Neural cell (in vitro differentiated cells): ENCODE data around the gene AP1S3. TPM values are rescaled to one million over a fixed set of nuclear protein-coding genes. Genes with fewer than 3 reads are reported as not detected.

Source experiments
- H2AFZ ChIP-seq: fragments of 200-600, 300-800 bp; sonication (generic), shearing (Covaris generic); 2 replicates; pipeline ENCODE4 v1.6.0; 2014; ENCODE audit warnings: low read depth, mild to moderate bottlenecking, antibody characterized with exemption, low read length, moderate library complexity
- H3F3A ChIP-seq: fragments of 200-600 bp; shearing (Covaris generic); 2 replicates; pipeline ENCODE4 v1.6.1; 2016; ENCODE audit warnings: mild to moderate bottlenecking, moderate library complexity, mixed read lengths, antibody characterized with exemption, low read length; ENCODE audit not compliant: insufficient read depth, poor library complexity, severe bottlenecking
- H3K27ac ChIP-seq: fragments of 200-600, 300-800 bp; sonication (generic), shearing (Covaris generic); 2 replicates; pipeline ENCODE4 v1.5.1; 2014; ENCODE audit warnings: mild to moderate bottlenecking, low read length, moderate library complexity
- H3K27me3 ChIP-seq: fragments of 300-800, 200-600 bp; sonication (generic), shearing (Covaris generic); 2 replicates; pipeline ENCODE4 v1.6.0; 2014; ENCODE audit warnings: mild to moderate bottlenecking, low read depth, low read length, moderate library complexity; ENCODE audit not compliant: insufficient read depth
- H3K36me3 ChIP-seq: fragments of 300-800, 200-600 bp; sonication (generic), shearing (Covaris generic); 2 replicates; pipeline ENCODE4 v1.5.1; 2014; ENCODE audit warnings: mild to moderate bottlenecking, antibody characterized with exemption, low read length, moderate library complexity; ENCODE audit not compliant: insufficient read depth
- H3K4me2 ChIP-seq: fragments of 300-800, 200-600 bp; sonication (generic), shearing (Covaris generic); 2 replicates; pipeline ENCODE4 v1.6.0; 2014; ENCODE audit warnings: mild to moderate bottlenecking, low read length
- H3K4me3 ChIP-seq: fragments of 300-800, 200-600 bp; sonication (generic), shearing (Covaris generic); 2 replicates; pipeline ENCODE4 v1.5.1; 2014; ENCODE audit warnings: mild to moderate bottlenecking, low read length, moderate library complexity
- H3K79me2 ChIP-seq: fragments of 200-600 bp; shearing (Covaris generic); replicated peaks from 2 replicates; pipeline ENCODE4 v1.6.0; 2014; ENCODE audit warnings: mild to moderate bottlenecking, low read length, moderate library complexity; ENCODE audit not compliant: insufficient read depth
- H3K9ac ChIP-seq: fragments of 300-800, 200-600 bp; sonication (generic), shearing (Covaris generic); 2 replicates; pipeline ENCODE4 v1.6.1; 2016; ENCODE audit warnings: mild to moderate bottlenecking, low read length, mixed read lengths
- H3K9me2 ChIP-seq: fragments of 200-600 bp; shearing (Covaris generic); 2 replicates; pipeline ENCODE4 v1.6.1; 2016; ENCODE audit warnings: mild to moderate bottlenecking, low read length, mixed read lengths; ENCODE audit not compliant: insufficient read depth
- H3K9me3 ChIP-seq: fragments of 200-600, 300-800 bp; sonication (generic), shearing (Covaris generic); 2 replicates; pipeline ENCODE4 v1.6.1; 2016; ENCODE audit warnings: mild to moderate bottlenecking, mixed run types, low read length, moderate library complexity, mixed read lengths
- H4K20me1 ChIP-seq: fragments of 200-600 bp; shearing (Covaris generic); 2 replicates; pipeline ENCODE4 v1.6.1; 2016; ENCODE audit warnings: mild to moderate bottlenecking, mixed run types; ENCODE audit not compliant: insufficient read depth
- EP300 ChIP-seq: fragments of 450-650 bp; conservative IDR thresholded peaks from 2 replicates; pipeline ENCODE4 v1.6.1; 2014; ENCODE audit warnings: antibody characterized with exemption, mild to moderate bottlenecking, moderate library complexity; ENCODE audit not compliant: poor library complexity, severe bottlenecking
- EZH2 ChIP-seq: fragments of 200-600, 300-800 bp; shearing (Covaris generic), sonication (generic); IDR thresholded peaks from 2 replicates; pipeline ENCODE4 v1.6.1; 2014; ENCODE audit warnings: antibody characterized with exemption, low read length, borderline replicate concordance, mild to moderate bottlenecking; ENCODE audit not compliant: insufficient read depth, poor library complexity, severe bottlenecking
- MXI1 ChIP-seq: fragments of 450-650 bp; conservative IDR thresholded peaks from 2 replicates; pipeline ENCODE4 v1.6.1; 2014; ENCODE audit warnings: antibody characterized with exemption, mild to moderate bottlenecking; ENCODE audit not compliant: poor library complexity, severe bottlenecking
- POLR2AphosphoS5 ChIP-seq: IDR thresholded peaks from 2 replicates; pipeline ENCODE4 v1.6.1; 2012
- RAD21 ChIP-seq: fragments of 450-650 bp; conservative IDR thresholded peaks from 2 replicates; pipeline ENCODE4 v1.6.1; 2014; ENCODE audit warnings: antibody characterized with exemption, mild to moderate bottlenecking, moderate library complexity
- SMC3 ChIP-seq: fragments of 450-650 bp; conservative IDR thresholded peaks from 2 replicates; pipeline ENCODE4 v1.6.1; 2014; ENCODE audit warnings: antibody characterized with exemption, mild to moderate bottlenecking, moderate library complexity; ENCODE audit not compliant: poor library complexity
- TAF1 ChIP-seq: IDR thresholded peaks from 2 replicates; pipeline ENCODE4 v1.6.1; 2012; ENCODE audit warnings: low read depth
- polyA plus RNA-seq: library from polyadenylated mRNA; depleted of rRNA; stranded (reverse); fragments of >200 nt; gene quantifications from 2 replicates; pipeline ENCODE4 v1.2.3, GENCODE V29; 2014
- TF ChIP-seq, protein P1 (sequence below): IDR thresholded peaks from 2 replicates; pipeline ENCODE4 v1.6.1; 2012; ENCODE audit warnings: borderline replicate concordance
- TF ChIP-seq, protein P2 (sequence below): fragments of 450-650 bp; IDR thresholded peaks from 2 replicates; pipeline ENCODE4 v1.5.1; 2014; ENCODE audit warnings: antibody characterized with exemption, mild to moderate bottlenecking, moderate library complexity; ENCODE audit not compliant: poor library complexity, severe bottlenecking

The AP1S3 gene
- polyA plus RNA-seq, 1 donor from 2014 or later, result 2.7 TPM

DNA sequence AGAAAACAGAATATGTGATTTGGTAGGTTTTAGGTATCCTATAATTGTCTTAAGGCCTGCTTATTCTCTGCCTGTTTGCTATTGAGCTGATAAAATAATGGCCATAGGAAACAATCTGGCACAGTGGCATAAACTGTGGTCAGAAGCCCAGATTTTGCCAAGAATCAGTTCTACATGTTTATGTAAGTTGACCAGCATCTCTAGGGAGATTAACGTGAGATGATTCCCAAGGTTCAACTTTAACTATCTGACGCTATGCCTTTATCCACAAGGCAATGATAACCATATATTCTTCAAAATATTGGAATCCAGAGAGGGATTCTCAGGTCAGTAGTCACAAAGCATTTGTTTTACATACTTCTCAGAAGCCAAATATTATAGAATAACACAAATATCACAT lies 25.6 kb downstream of the AP1S3 start:
- H3F3A ChIP-seq, result no peaks in the 10 kb centered on the region
- H3K36me3 ChIP-seq, result no peaks in the 10 kb centered on the region
- H3K4me3 ChIP-seq, result no peak overlapping the region
- H3K9me3 ChIP-seq, result no peaks in the 10 kb centered on the region
- TF ChIP-seq RAD21 (no peak), EZH2 (no peak), MXI1 (no peak), SMC3 (no peak), EP300 (no peak), TAF1 (no peak), POLR2AphosphoS5 (no peak)
- TF ChIP-seq, protein P1, sequence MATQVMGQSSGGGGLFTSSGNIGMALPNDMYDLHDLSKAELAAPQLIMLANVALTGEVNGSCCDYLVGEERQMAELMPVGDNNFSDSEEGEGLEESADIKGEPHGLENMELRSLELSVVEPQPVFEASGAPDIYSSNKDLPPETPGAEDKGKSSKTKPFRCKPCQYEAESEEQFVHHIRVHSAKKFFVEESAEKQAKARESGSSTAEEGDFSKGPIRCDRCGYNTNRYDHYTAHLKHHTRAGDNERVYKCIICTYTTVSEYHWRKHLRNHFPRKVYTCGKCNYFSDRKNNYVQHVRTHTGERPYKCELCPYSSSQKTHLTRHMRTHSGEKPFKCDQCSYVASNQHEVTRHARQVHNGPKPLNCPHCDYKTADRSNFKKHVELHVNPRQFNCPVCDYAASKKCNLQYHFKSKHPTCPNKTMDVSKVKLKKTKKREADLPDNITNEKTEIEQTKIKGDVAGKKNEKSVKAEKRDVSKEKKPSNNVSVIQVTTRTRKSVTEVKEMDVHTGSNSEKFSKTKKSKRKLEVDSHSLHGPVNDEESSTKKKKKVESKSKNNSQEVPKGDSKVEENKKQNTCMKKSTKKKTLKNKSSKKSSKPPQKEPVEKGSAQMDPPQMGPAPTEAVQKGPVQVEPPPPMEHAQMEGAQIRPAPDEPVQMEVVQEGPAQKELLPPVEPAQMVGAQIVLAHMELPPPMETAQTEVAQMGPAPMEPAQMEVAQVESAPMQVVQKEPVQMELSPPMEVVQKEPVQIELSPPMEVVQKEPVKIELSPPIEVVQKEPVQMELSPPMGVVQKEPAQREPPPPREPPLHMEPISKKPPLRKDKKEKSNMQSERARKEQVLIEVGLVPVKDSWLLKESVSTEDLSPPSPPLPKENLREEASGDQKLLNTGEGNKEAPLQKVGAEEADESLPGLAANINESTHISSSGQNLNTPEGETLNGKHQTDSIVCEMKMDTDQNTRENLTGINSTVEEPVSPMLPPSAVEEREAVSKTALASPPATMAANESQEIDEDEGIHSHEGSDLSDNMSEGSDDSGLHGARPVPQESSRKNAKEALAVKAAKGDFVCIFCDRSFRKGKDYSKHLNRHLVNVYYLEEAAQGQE, result no peak
- TF ChIP-seq, protein P2, sequence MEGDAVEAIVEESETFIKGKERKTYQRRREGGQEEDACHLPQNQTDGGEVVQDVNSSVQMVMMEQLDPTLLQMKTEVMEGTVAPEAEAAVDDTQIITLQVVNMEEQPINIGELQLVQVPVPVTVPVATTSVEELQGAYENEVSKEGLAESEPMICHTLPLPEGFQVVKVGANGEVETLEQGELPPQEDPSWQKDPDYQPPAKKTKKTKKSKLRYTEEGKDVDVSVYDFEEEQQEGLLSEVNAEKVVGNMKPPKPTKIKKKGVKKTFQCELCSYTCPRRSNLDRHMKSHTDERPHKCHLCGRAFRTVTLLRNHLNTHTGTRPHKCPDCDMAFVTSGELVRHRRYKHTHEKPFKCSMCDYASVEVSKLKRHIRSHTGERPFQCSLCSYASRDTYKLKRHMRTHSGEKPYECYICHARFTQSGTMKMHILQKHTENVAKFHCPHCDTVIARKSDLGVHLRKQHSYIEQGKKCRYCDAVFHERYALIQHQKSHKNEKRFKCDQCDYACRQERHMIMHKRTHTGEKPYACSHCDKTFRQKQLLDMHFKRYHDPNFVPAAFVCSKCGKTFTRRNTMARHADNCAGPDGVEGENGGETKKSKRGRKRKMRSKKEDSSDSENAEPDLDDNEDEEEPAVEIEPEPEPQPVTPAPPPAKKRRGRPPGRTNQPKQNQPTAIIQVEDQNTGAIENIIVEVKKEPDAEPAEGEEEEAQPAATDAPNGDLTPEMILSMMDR, result no peak
- H3K4me2 ChIP-seq, result no peak overlapping the region
- H4K20me1 ChIP-seq, result no peaks in the 10 kb centered on the region
- H3K27ac ChIP-seq, result no peak overlapping the region
- no peak overlapping the region for H2AFZ ChIP-seq
- H3K9me2 ChIP-seq, result no peaks in the 10 kb centered on the region
- H3K79me2 ChIP-seq, result no peaks in the 10 kb centered on the region
- H3K9ac ChIP-seq, result no peak overlapping the region
- H3K27me3 ChIP-seq, result no peaks in the 10 kb centered on the region

DNA sequence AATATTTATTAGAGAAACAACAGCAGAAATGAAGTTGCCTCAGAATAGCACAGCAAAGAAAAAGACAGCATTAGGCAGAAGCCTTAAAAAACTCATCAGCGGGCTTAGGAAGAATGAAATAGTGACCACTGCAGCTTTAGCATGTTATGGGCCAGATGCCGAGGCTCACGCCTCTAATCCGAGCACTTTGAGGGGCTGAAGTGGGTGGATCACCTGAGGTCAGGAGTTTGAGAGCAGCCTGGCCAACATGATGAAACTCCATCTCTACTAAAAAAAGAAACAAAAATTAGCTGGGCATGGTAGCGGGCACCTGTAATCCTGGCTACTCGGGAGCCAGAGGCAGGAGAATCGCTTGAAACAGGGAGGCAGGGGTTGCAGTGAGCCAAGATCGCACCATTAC lies 32.4 kb downstream of the AP1S3 start:
- H3K4me3 ChIP-seq, result no peak overlapping the region
- no peaks in the 10 kb centered on the region for H3F3A ChIP-seq
- H3K4me2 ChIP-seq, result no peak overlapping the region
- H3K79me2 ChIP-seq, result no peaks in the 10 kb centered on the region
- H2AFZ ChIP-seq, result no peak overlapping the region
- H4K20me1 ChIP-seq, result no peaks in the 10 kb centered on the region
- no peak overlapping the region for H3K27ac ChIP-seq
- H3K9ac ChIP-seq, result no peak overlapping the region
- no peaks in the 10 kb centered on the region for H3K9me3 ChIP-seq
- H3K36me3 ChIP-seq, result no peaks in the 10 kb centered on the region
- no peaks in the 10 kb centered on the region for H3K27me3 ChIP-seq
- H3K9me2 ChIP-seq, result no peaks in the 10 kb centered on the region
- no peak for TF ChIP-seq EP300
- TF ChIP-seq EZH2, result no peak
- no peak for TF ChIP-seq RAD21
- TF ChIP-seq, protein P1, result no peak
- TF ChIP-seq POLR2AphosphoS5, result no peak
- TF ChIP-seq, protein P2, result no peak
- TF ChIP-seq SMC3, result no peak
- TF ChIP-seq MXI1, result no peak
- no peak for TF ChIP-seq TAF1
